ENCODE data around the gene SMIM41. TPM values are rescaled to one million over a fixed set of nuclear protein-coding genes. Genes with fewer than 3 reads are reported as not detected.

SMIM41 gene
- total RNA-seq, 1 donor from 2014 or later: 0.78 TPM

DNA sequence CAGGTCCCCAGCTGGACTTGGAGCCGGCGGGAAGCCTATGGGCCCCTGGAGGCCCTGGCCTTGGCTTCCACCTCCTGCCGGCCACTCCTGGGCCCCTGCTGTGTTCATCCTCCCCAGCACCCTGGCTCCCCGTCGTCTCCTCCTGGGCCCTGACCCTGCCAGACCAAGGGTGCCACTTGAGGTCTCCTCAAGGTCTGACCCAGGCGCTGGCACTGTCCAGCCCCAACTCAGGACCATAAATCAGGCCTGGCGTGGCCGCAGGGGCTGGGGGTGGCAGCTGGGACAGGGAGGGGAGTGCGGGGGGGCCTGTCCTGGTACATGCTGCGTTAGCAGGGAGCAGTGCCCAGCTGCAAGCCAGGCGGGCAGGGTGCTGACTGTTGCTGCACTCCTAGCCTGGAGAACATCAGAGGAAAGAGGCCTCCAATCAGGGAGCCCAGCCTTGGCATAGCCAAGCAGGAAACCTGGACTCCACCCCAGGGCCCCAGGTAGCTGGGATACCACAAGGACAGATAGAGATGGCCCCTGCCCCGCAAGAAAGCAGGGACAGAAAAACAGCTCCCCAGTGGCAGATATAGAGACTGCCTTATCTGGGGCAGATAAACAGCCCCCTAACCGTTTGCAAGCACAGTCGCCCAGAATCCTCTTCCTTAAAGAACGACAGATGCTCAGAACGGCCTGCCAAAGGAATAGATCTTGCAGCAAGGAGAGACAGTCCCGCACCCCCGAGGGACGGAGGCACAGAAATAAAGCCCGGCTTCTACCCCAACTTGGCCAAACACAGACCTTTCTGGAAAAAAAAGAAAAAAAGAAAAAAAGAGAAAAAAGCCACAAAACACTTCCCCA lies 16.2 kb upstream of the SMIM41 start:
- DNase-seq (ENCODE audit: low spot score): no peak

DNA sequence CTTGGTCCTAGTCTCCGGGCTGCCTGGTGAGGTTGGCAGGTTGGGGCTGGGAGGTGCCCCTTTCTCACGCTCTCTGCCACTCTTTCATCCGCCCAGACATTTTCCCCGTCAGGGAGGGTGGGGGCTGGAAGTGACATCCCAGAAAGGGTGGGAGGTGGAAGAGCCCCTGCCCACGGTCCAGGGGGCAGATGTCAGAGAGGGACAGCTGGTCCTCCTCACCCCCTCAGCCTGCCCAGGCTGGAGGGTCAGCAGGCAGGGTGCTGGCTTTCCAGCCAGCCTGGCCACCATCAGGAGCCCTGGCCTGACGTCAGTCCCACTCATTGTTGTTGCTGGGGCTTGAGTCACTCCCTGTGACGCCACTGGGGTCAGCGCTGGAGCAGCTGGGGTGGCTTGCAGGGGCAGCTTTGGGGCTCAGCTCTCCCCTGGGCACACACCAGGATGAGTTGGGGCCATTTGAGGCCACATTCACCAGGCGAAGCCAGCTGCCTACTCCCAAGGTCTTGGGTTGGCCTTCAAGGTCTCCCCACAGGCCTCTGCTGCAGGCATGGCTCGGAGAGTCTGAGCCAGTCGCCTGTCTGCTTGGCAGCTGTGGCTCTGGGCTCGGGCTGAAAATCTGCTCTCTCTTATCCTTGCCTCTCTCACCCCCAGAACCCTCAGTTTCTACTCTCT lies 15.4 kb upstream of the SMIM41 start:
- DNase-seq (ENCODE audit: low spot score): no peak

DNA sequence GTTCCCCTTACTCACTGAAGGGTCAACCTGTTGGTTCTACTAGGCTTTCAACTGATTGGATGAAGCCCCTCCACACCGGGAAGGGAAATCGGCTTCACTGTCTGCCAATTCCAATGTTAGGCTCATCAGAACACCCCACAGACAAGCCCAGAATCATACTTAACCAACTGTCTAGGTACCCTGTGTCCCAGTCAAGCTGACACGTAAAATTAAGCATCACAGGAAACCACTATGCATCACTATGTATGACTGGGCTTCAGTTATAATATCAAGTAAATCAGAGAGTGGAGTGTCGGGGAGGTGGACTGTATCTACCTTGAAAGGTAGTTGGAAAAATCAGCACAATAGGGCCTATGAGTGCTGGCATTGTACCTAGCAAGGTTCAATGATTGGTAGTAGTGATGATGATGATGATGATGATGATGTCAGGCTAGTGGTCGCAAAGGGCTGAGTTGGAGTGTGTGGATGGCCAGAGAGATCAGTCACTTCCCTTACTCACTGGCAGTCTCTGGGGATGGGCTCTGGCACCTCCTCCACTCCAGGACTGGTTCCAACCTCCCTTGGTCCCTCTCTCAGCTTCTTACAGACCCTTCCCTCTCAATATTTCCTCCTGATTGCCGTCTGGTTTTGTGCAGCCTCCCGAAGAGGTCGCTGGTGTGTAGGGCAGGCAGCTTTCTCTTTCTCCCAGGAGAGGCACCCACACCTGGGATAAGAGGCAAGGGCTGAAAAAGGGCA lies 13.0 kb upstream of the SMIM41 start:
- no peak for DNase-seq (ENCODE audit: low spot score)

DNA sequence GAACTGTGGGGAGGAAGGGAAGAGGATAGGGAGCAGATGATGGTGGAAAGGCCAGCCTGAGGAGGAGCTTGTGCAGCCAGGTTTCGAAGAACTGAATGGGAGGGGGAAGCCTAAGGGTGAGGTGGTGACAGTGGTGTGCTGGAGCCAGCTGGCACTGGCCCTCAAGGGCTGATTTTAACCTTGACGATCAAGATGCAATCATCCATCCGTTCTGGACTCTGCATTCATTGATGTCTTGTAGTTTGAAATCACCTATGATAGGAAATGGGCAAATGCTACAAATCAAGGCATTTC lies 12.5 kb upstream of the SMIM41 start:
- no peak for DNase-seq (ENCODE audit: low spot score)

DNA sequence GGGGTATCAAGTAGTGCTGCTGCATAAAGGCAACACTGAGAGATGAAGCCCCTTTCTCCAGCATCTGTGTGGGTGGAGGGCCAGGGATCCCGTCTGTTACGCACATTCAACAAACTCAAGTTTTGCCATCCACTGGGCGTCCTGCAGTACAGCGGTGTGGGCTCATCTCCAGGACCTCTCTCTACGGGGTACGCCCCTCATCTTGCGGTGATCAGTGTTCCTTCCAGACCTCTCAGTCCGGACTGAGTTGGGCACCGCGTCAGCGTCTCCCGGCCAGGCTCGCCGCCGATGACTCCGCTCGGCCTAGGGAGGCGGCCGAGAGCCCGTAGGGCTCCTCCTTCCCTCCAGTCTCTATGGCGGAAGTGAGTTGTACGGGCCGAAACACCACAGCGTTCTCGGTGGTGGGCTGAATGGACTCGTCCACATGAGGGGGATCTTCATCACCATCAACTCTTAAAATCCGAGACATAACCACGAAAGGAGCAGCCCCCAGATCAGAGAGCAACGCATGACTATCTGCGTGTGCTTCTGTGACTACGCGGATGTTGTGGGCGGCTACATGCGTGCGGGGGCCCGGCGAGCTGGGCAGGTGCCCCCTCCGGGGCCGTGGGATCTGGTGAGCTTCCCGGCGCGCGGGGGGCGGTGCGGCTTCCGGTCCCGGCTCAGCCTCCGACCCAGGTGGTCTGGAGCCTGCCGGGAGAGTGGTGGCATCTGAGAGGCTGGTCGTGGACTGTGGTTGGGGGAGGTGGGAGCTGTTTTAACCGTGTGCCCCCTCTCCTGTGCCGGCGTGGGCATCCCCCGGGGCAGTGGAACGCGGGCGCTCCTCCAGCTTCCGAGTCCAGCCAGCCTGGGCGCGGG lies 9.9 kb upstream of the SMIM41 start, which contains the start of gene ATG101:
ATG101 (plus strand) TSS at position 652 of the 858 bp plus-strand sequence. CDS start 3,673 bp downstream, outside the sequence.
- peak; percentile 93 for DNase-seq (ENCODE audit: low spot score)

DNA sequence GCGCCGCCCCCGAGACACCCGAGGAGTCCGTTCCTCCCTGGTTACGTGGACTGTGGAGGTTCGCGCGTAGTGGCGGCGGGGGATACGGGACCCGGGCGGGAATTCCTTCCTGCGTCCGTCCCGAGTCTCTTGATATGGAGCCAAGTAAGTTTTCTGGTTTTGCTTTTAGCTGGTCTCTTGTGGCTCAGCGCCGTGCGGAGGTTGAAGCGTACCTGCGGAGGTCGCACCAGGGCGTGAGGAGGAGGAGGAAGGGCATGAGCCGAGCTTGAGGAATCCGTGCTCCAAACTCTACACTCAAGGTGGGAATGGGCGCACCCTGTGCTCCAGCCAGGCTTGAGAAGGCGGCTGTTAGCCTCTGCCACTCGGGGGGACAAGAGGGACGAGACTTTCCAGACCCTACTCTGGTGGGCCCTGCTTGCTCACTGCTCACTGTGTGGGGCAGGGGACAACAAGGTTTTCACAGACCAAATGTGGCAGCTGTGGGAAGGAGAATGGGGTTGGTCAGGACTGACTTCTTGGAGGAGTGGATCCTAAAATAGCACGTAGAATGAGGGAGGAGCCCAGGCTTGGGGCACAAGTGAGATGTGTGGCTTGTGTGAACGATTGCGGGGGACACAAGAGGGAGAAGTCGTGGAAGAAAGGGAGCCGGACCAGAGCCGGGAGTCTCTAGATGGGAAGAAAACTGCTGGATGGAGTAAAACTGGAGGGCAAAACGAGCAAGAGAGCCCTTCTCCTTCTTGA lies 9.1 kb upstream of the SMIM41 start:
- no peak for DNase-seq (ENCODE audit: low spot score)

DNA sequence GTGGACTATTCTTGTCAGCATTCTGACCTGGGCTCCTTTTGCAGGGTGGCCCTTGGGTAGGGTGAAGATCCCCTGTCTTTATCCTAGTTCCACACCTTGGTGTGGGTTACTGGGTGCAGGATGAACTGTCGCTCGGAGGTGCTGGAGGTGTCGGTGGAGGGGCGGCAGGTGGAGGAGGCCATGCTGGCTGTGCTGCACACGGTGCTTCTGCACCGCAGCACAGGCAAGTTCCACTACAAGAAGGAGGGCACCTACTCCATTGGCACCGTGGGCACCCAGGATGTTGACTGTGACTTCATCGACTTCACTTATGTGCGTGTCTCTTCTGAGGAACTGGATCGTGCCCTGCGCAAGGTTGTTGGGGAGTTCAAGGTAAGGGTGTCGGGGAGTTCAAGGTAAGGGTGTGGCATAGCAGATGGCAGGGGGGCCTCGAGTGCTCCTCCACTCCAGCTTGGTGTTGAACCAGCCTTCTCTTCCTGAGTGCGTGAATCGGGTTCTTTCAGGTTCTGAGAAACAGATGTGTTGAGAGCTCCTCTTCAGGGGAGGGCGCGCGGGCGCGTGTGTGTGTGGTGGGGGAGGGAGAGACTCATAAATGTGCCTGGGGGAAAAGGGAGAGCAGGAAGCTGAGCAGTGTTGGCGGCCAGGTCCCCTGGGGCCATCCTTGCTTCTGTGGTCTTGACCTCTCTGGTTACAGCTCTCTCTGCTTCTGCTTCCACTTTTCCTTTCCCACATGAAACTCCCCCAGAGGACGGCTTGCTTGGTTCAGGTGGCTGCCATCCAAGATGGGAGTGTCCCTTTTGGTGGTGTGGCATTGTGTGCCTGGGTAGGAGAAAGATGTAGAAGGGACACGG lies 5.7 kb upstream of the SMIM41 start:
- no peak for DNase-seq (ENCODE audit: low spot score)

DNA sequence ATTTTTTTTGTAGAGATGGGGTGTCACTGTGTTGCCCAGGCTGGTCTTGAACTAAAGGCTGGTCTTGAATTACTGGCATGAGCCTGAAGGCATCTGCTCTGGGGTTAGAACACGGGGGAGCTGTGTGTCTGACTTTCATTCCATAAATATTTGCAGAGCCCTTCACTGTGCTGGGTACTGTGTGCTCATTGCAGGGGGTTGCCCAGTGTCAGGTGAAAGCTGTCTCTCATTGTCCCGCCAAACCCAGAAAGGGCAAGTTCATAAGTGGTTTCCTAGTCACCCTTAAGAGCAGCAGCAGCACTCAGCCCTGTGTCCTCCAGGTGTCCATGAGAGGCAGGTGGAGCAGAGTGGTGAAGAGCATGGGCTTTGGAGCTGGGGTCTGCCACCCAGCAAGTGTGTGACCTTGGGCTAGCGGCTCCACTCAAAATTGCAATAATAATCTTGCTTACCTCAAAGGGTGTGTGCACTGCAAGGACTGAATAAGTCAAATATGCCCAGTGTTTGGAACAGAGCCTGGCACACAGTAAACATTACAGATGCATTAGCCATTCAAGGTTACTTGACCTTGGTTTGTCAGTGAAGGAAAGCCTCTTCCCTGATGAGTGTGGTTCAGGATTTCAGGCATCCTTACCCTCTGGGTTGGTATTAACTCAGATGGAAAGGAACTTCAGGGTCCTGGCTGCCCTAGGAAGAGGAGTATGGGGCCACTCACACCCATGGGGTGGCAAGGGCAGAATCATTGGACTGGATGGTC lies 4.4 kb upstream of the SMIM41 start:
- no peak for DNase-seq (ENCODE audit: low spot score)

DNA sequence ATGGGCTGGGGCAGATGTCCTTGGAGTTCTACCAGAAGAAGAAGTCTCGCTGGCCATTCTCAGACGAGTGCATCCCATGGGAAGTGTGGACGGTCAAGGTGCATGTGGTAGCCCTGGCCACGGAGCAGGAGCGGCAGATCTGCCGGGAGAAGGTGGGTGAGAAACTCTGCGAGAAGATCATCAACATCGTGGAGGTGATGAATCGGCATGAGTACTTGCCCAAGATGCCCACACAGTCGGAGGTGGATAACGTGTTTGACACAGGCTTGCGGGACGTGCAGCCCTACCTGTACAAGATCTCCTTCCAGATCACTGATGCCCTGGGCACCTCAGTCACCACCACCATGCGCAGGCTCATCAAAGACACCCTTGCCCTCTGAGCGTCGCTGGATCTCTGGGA lies 2.7 kb upstream of the SMIM41 start:
- no peak for DNase-seq (ENCODE audit: low spot score)

DNA sequence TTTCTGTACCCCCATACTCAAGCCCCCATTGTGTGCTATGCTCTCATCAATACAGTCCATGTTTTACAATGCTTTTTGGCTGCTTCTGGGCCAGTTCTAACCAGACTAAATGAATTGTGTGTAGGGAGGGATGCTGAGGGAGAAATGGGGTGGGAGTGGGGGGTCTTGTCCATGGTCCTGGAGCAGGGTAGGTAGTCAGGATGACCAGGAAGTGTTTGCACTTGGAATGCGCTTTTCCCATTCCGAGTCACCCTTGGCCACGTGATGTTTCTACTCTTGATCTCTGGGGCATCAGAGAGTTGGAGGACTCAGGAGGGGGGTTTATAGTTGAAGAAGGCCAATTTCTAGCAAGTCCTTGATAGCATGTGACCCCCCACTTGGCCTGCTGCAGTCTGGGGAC lies 1.2 kb upstream of the SMIM41 start:
- no peak for DNase-seq (ENCODE audit: low spot score)

DNA sequence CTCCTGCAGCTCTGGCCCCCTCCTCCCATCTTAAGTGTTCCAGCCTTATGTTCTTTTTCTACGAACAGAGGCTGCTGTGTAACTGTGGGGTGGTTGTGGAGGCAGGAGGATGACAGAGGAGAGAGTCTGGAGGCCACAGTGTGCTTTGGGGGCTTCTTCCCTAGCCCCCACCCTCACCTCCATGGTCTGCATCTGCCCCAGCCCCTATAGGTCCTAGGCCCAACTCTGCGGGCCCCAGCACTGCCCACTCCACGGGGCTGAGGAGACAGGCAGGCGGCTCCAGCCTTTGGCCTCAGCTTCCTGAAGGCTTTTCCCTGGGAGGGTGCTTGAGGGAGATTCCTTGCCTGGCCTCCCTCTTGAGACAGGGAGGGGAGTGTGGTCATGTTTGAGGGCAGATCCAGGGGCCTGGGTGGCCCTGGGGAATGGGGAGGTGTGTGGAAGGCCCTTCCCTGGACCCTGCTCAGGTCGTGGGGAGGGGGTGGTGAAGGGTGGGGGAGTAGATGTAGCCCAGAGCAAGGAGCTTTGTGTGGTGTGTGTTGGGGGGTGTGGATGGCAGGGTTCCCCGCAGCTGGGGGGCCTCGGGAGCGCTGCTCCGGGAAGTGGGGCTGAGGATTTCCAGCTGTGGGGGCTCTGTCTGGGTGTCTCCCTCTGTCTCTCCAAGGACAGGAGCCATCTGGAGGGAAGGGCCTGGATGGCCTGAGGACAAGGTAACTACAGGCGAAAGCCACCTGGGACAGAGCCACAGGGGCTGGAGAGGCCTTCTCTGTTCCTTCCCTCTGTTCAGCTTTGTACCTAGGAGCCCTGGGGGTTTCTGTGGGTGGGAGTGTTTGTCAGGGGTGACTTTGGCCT lies 1.1 kb downstream of the SMIM41 start:
- DNase-seq (ENCODE audit: low spot score): no peak

DNA sequence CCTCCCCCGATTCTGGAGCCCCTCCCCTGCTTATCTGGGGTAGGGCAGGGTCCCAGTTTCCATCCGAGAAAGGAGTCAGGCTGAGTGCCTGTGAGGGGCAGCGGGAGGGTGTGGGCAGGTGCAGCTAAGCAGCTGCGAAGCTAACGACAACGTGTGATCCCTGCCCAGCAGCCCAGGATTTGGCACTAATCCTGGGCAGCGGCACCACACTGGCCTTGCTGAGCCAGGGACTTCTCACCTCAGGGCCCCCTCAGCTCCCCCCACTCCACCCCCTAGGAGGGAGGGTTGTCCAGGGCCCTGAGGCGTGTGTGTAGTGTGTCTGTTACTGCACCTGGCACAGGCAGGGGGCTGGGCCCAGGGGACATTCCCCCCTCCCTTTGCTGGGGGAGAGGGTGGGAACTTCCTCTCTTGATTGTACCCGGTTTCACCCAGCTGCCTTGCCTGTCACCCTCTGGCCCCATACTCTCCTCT lies 1.8 kb downstream of the SMIM41 start:
- DNase-seq (ENCODE audit: low spot score): no peak

DNA sequence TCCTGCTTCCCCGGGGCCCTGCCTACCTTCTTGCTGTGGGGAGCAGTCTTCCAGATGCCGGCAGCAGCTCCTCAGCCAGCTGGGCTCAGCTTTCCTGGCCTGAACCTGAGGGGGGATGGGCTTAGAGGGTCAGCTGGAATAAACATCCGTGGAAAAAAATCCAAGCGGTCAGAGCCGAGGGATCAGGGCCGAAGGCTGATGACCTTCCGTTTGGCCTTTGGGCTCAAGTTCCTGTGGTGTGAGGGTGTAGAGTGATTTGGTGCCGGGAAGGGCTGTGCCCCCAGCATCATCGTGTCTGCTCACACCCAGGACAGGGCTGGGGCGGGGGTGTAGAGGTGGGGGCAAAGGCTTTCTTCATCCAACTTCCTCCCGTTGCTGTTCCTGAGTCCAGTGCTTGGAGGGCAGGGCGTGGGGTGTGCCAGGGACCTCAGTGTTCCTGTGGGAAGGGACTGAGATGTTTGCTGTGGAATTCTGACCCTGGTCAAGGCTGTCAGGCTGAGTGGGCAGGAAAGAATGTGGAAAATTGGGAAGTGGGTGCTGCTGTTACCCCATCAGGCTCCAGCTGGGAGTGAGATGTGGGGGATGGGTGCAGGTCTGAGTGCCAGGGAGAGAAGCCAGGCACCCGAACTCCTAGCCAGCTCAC lies 2.6 kb downstream of the SMIM41 start:
- DNase-seq (ENCODE audit: low spot score): no peak

DNA sequence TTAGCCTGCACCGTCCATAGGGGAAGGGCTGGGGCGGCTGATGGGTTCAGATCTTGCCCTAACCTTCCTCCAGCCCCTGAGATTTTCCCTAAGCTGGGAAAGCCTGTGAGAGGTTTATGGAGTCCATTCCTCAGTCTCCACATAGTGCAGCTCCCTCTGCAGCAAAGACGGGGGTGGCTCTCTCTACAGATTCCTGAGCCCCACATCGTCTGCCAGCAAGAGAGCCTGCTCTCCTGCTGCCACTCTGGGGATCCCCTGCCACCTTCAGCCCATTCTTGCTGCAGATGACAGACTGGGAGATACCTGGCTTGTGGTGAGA lies 3.1 kb downstream of the SMIM41 start:
- DNase-seq (ENCODE audit: low spot score): no peak

DNA sequence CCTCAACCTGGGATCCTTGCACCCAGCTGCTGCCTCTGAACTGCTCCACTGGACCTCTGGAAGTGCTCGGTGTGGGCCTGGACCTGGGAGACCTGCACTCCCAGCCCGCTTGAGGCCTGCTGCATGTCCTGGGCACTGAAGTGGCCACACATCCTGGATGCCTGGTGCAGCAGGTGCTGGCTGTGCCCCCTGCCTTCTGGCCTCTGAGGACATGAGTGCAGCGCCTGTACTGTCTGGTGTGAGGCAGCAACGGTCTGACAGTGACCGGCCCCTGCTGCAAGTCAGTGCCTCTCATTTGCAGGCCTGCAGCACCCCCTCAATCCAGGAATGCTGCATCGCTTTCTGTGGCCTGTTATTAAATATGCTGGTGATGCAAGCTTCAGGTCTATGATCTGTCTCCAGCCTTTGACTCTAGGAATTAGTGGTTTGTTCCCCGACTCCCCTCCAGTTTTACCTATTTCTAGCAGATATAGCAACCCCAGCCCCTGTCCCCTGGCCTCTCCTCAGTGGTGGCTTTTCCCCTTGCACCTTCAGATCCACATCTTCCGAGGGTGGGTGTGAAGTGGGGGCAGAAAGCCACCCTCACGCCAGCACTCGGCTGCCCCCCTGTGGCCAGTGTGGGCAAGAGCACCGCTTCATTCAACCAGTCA lies 3.6 kb downstream of the SMIM41 start:
- no peak for DNase-seq (ENCODE audit: low spot score)

DNA sequence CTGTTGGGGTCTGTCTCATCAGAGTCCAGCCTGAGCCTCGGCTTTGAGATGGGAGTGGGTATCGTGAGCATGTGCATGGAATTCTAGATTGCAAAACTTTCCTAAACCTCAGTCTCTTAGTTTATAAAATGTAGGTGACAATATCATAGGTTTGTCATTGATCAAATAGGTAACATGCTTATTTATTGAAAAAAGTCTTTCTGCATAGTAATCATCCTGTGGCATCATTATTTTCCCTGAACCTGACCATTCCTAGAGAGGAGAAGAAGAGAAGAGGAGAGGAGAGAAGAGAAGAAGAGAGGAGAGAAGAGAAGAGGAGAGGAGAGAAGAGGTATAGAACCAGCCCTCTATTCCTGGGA lies 4.1 kb downstream of the SMIM41 start:
- DNase-seq (ENCODE audit: low spot score): no peak

DNA sequence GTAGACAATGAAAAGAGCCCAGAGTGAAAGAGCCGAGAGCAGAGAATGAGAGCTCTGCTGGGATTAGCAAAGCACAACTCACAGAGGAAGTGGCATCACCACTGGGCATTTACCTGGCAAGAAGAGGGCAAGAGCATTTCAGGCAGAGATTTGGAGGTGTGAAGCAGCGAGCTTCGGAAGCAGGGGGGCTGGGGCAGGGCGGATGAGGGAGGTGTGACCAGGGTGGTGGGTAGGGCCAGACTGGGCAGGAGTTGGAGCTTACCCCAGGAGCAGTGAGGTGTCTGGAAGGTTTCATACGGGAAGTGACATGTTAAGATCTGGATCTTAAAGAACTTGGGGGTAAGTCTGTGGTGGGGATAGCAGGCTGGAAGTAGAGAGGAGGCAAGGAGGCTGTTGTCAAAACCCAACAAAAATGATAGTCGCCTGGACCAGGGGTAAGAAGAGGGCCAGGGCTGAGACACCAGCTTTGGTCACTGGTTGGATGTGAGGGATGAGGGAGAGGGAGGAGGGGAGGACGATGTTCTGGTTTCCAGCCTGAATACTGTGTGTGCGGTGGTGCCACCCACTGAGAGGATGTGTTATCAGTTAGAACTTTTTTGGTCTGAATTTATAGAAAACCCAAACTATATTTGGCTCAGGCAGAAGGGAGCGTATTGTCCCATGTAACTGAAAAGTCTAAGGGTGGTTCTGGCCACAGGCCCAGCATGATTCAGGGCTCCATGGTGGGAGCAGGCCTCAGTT lies 5.2 kb downstream of the SMIM41 start:
- DNase-seq (ENCODE audit: low spot score): no peak
